ENCODE results near the gene SAMD11. TPM values are rescaled to one million over a fixed set of nuclear protein-coding genes. Genes with fewer than 3 reads are reported as not detected.

SAMD11 gene
- total RNA-seq, 2 experiments from 2014 or later, result 0.06 TPM; not detected in 1

DNA sequence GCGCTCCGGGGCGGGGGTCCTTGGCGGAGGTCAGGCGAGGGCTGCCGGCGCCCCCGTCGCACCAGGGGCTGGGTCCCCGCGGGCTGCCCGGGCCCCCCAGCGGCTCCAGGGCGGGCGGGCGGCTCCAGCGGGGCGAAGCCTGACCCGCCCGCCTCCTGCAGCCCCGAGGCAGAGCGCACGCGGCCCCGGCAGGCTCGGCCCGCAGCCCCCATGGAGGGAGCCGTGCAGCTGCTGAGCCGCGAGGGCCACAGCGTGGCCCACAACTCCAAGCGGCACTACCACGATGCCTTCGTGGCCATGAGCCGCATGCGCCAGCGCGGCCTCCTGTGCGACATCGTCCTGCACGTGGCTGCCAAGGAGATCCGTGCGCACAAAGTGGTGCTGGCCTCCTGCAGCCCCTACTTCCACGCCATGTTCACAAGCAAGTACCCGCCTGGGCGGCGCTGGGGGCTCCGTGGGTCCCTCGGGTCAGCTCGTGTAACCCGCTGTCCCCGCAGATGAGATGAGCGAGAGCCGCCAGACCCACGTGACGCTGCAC is 37.5 kb downstream of the SAMD11 start:
- Histone ChIP-seq H4K20me1 (ENCODE audit: insufficient read depth, low read length) (peaks cover 4% of the 10 kb centered on the region; the same call in 1 of the 2 replicates), H2AFZ (ENCODE audit: low read length) (no peak overlapping the region), H3K4me3 (ENCODE audit: low read depth, low read length, poor library complexity, severe bottlenecking) (peak overlapping the region; percentile 81), H3K9me2 (ENCODE audit: insufficient read depth, low read length) (no peaks in the 10 kb centered on the region), H3K27ac (ENCODE audit: low read depth, low read length, poor library complexity, severe bottlenecking) (no peak overlapping the region), H3K36me3 (ENCODE audit: insufficient read depth, low read length) (peaks cover 10% of the 10 kb centered on the region; the same call in 1 of the 2 replicates), H3K4me2 (ENCODE audit: low read length) (peak overlapping the region; percentile 65), H3K79me2 (ENCODE audit: insufficient read depth, low read depth, low read length) (peaks cover 20% of the 10 kb centered on the region), H3K4me1 (ENCODE audit: insufficient read depth, low read length, poor library complexity, severe bottlenecking) (peaks cover 16% of the 10 kb centered on the region), H3K9me3 (ENCODE audit: low read length) (no peaks in the 10 kb centered on the region)
- ChIA-PET CTCF (ENCODE audit: unreplicated experiment) (interaction anchor here (0.6 kb wide), 1 partner anchor 93 kb away, joined by 5 read pairs; no protein-coding TSS in a partner anchor), POLR2A (no interaction called here)
- no peak for DNase-seq (ENCODE audit: low spot score)
- TF ChIP-seq CTCF (conservative IDR thresholded peaks at IDR 0.05; ENCODE audit: low read length), result no peak
- TF ChIP-seq EZH2phosphoT487 (IDR thresholded peaks at IDR 0.05; ENCODE audit: borderline replicate concordance, low read depth, low read length), result no peak
- no TSS peak for BruUV-seq (replicated peaks)
- intact Hi-C loops (cut with micrococcal nuclease; ENCODE audit: unreplicated experiment), result no loop called here

GRCh38 chr1:962381-963300 is 38.9 kb downstream of the SAMD11 start:
- no TSS peak for BruUV-seq (replicated peaks)
- peaks cover 14% of the 10 kb centered on the region for H3K79me2 ChIP-seq (ENCODE audit: insufficient read depth, low read depth, low read length)
- H3K36me3 ChIP-seq (ENCODE audit: insufficient read depth, low read length), result no peaks in the 10 kb centered on the region
- ChIA-PET CTCF (ENCODE audit: unreplicated experiment) (no interaction called here), POLR2A (no interaction called here)
- intact Hi-C loops (cut with micrococcal nuclease; ENCODE audit: unreplicated experiment), result no loop called here
- H4K20me1 ChIP-seq (ENCODE audit: insufficient read depth, low read length), result peaks cover 3% of the 10 kb centered on the region; the same call in 1 of the 2 replicates
- no peak for DNase-seq (ENCODE audit: low spot score)
- H2AFZ ChIP-seq (ENCODE audit: low read length), result no peak overlapping the region
- H3K4me2 ChIP-seq (ENCODE audit: low read length), result no peak overlapping the region
- no peak overlapping the region for H3K27ac ChIP-seq (ENCODE audit: low read depth, low read length, poor library complexity, severe bottlenecking)
- H3K4me3 ChIP-seq (ENCODE audit: low read depth, low read length, poor library complexity, severe bottlenecking), result no peak overlapping the region
- no peaks in the 10 kb centered on the region for H3K9me2 ChIP-seq (ENCODE audit: insufficient read depth, low read length)
- H3K4me1 ChIP-seq (ENCODE audit: insufficient read depth, low read length, poor library complexity, severe bottlenecking), result peaks cover 12% of the 10 kb centered on the region
- no peaks in the 10 kb centered on the region for H3K9me3 ChIP-seq (ENCODE audit: low read length)
- TF ChIP-seq EZH2phosphoT487 (IDR thresholded peaks at IDR 0.05; ENCODE audit: borderline replicate concordance, low read depth, low read length), result no peak
- no peak for TF ChIP-seq CTCF (conservative IDR thresholded peaks at IDR 0.05; ENCODE audit: low read length)

DNA sequence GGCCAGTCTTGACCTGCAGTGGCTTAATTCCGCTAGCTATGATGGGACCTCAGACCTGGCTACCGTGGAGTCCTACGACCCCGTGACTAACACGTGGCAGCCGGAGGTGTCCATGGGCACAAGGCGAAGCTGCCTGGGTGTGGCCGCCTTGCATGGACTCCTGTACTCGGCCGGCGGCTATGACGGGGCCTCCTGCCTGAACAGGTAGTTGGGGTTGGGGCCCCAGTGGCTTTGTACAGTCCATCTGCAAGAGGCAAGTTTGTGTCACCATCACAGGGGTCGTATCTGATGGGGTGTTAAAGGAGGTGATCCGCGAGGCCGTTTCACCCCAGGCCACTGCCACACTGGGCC is 39.6 kb downstream of the SAMD11 start:
- Histone ChIP-seq H3K4me2 (ENCODE audit: low read length) (no peak overlapping the region), H3K27ac (ENCODE audit: low read depth, low read length, poor library complexity, severe bottlenecking) (no peak overlapping the region), H3K9me3 (ENCODE audit: low read length) (no peaks in the 10 kb centered on the region), H2AFZ (ENCODE audit: low read length) (no peak overlapping the region), H3K4me1 (ENCODE audit: insufficient read depth, low read length, poor library complexity, severe bottlenecking) (peaks cover 6% of the 10 kb centered on the region), H3K79me2 (ENCODE audit: insufficient read depth, low read depth, low read length) (peaks cover 8% of the 10 kb centered on the region), H3K36me3 (ENCODE audit: insufficient read depth, low read length) (no peaks in the 10 kb centered on the region), H3K4me3 (ENCODE audit: low read depth, low read length, poor library complexity, severe bottlenecking) (no peak overlapping the region), H3K9me2 (ENCODE audit: insufficient read depth, low read length) (no peaks in the 10 kb centered on the region), H4K20me1 (ENCODE audit: insufficient read depth, low read length) (no peaks in the 10 kb centered on the region)
- TF ChIP-seq CTCF (conservative IDR thresholded peaks at IDR 0.05; ENCODE audit: low read length) (no peak), EZH2phosphoT487 (IDR thresholded peaks at IDR 0.05; ENCODE audit: borderline replicate concordance, low read depth, low read length) (no peak)
- intact Hi-C loops (cut with micrococcal nuclease; ENCODE audit: unreplicated experiment), result no loop called here
- CTCF ChIA-PET (ENCODE audit: unreplicated experiment), result no interaction called here
- no peak for DNase-seq (ENCODE audit: low spot score)
- no TSS peak for BruUV-seq (replicated peaks)
- POLR2A ChIA-PET, result no interaction called here

Data from OCI-LY7 (cell line).